AG08396 (cell line): ENCODE data around the gene SIRPB2.
A peak's percentile ranks its signal among the peaks of the same experiment; 100 is the strongest.
"Not testable (repeated sequence)": the region's sequence is repeated elsewhere in the genome, so short reads cannot be mapped to it uniquely, and the experiment has no call there.

ENCODE experiments used
- DNase-seq: peaks from one replicate; pipeline ENCODE4 v3.0.0; 2012; ENCODE audit warnings: low spot score, mixed read lengths

SIRPB2 gene

GRCh38 chr20:1499528-1500420, 8.6 kb upstream of the SIRPB2 start:
- no peak for DNase-seq

GRCh38 chr20:1497371-1497770, 6.2 kb upstream of the SIRPB2 start:
- DNase-seq, result not testable (repeated sequence)

- no peak for DNase-seq
These were observed 5.7 kb upstream of the SIRPB2 start for GRCh38 chr20:1496930-1497329.

- no peak for DNase-seq
These were observed 3.2 kb upstream of the SIRPB2 start for GRCh38 chr20:1494436-1494835.

- no peak for DNase-seq
These were observed 2.3 kb upstream of the SIRPB2 start for GRCh38 chr20:1493536-1493935.

- no peak for DNase-seq
These were observed 831 bp upstream of the SIRPB2 start for GRCh38 chr20:1491860-1492642.

DNA sequence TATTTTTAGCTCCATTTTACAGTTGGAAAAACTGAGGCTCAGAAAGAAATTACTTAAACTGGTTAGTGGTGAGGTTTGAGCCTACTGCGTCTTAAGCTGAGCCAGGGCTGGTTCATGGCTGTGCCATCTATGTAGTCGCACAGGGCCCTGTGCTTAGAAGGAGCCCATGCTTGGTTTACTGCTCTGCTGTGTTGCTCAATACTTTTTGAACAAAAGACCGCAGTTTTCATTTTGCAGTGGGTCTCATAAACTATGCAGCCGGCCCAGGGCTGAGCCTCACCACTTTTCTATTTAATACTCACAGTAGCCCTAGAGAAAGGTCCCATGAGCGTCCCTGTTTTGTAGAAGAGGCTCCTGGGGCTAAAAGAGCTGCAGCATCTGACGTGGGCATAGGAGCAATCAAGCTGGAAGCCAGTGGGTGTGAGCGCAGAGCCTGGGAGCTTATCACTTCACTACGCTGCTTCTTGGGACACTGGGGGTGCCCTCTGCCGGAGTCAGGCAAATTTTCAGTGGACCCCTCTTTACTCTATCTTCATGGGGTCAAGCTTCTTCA, 501 bp downstream of the SIRPB2 start:
- DNase-seq, result no peak

- DNase-seq, result no peak
These were observed 1.3 kb downstream of the SIRPB2 start for GRCh38 chr20:1489764-1490436.

- no peak for DNase-seq
These were observed 1.9 kb downstream of the SIRPB2 start for GRCh38 chr20:1489325-1489724.

DNA sequence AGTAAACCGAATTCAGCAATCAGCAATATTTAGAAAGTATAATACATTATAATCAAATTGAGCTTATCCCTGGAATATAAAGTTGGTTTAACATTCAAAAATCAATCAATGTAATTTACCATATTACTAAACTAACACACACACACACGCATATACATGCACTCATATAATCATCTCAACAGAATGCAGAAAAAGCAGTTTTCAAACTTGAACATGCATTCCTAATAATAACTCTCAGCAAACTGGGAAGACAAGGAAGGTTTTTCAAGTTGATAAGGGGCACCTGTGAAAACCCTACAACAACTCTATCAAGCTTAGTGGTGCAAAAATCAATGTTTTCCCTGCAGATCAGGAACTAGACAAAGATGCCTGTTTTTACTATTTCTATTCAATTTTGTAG, 4.7 kb downstream of the SIRPB2 start:
- no peak for DNase-seq

GRCh38 chr20:1484438-1485116, 6.6 kb downstream of the SIRPB2 start:
- no peak for DNase-seq

GRCh38 chr20:1479831-1480595, 11.2 kb downstream of the SIRPB2 start:
- DNase-seq, result no peak

DNA sequence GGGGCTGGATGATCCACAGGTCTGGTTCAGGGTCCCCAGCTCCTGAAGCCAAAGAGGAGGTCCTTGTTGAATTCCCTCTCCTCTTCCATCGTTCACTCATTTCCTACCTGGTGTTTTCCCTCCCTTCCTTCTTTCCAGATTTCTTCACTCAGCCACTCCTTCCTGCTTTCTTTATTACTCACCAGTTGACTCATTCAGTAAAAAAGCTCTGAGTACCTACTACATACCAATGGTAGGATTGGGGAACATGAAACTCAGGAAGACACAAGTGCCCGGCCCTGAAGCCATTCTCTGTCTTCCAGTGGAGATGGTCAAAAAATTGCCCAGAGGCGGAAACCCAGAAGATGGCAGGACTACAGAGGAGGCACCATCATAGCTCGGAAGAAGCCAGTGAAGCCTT, 12.7 kb downstream of the SIRPB2 start:
- DNase-seq, result peak; percentile 40

DNA sequence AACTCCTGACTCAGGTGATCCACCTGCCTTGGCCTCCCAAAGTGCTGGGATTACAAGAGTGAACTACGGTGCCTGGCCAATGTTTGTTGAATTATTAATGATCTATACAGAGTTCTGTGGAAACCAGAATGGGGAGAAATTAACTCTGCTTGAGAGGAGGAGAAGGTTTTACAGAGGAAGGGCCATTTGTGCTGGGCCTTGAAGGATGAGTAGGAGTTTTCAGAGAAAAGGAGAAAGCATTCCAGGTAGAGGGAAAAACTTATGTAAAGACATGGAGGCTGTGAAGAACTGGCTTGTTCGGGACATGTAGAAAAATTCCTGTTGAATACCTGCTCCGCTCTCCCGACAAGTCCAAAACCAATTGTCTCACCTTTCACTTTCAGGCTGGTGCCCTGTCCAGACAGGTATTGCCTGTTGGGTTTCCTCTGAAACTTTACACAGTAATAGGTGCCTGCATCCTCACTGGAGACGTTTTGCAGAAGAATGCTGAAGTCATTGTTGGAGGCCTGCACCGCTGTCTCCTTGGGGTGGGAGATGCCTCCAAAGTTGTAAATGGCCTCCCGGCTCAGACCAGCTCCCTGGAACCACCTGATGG, 13.2 kb downstream of the SIRPB2 start:
- DNase-seq, result no peak

- no peak for DNase-seq
These were observed 16.2 kb downstream of the SIRPB2 start for GRCh38 chr20:1474817-1475603.

DNA sequence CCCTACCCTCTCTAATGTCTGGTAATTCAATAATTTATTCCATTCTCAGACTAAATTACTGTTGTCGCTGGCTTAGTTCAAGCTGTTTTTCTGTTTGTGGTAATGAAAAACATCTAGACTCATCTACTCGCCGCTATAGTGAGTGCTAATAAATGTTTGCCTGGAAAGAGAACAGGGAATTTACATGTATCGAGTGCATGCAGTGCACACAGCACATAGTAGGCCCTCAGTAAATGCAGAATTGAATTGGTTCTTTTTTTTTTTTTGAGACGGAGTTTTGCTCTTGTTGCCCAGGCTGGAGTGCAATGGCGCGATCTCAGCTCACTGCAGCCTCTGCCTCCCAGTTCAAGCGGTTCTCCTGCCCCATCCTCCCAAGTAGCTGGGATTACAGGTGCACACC, 16.9 kb downstream of the SIRPB2 start:
- DNase-seq, result no peak

DNA sequence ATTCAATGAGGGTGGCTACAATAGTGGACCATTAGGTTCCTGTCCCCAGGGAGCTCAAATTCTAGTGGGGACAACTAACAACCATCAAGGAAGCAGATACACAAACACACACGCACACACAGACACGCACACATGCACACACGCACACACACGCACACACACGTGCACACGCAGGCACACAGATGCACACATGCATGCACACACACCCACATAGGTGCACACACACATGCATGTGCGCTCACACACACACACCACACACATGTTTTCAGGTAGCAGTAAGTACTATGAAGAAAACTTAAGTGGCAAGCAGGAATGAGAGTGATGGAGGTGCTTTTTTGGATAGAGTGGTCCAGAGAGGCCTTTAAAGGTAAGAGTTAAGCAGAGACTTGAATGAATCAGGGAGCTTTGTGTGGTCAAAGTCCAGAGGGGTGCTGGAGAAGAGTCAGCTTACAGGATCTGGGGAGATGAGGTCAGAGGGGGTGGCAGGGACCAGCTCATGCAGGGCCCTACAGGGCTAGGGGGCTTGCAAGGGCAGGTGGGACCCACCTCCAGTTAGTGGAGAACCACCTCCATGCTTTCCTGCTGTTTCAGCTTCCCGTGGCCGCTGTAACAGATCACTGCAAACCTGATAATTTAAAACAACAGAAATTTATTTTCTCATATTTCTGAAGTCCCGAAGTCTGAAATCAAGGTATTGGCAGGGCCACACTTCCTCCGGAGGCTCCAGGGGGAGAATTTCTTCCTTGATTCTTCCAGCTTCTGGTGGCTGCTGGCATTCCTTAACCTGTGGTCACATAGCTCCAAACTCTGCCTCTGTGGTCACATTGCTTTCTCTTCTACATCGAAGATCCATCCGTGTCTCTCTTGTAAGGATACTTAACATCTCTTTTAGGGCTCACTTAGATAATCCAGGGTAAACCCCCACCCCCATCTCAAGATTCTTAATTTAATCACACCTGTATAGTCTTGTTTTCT, 17.7 kb downstream of the SIRPB2 start:
- DNase-seq, result no peak

DNA sequence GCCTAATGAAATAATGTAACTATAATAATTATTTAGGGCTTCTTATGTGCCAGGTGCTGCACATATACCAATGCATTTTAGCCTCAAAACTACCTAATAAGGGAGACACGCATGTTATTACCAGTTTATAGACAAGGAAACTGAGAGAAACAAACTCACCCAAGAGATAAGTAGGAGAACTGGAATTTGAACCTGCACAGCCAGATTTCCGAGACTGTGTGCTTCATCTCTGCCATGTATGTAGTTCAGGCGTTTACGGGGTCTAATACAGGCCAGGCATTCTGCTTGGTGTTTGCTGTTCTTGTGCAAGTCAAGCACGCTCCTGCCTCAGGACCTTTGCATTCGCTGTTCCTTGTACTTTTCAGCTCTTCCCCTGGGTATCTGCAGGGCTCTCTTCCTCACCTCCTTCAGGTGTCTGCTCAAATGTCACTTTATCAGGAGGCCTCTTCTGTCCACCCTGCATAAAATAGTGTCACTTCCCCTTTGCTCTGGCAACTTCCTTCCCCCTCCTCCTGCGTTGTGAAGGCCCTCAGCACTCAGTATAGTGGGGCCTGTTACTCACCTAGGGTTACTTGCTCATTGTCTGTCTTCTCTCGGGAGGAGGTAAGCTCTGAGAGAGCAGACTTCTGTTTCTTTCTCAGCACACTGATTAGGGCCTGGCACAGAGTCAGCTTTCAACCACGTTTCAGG, 18.5 kb downstream of the SIRPB2 start:
- DNase-seq, result no peak
